HepG2 (cell line): Measurements from ENCODE around the gene SENP6. TPM values are rescaled to one million over a fixed set of nuclear protein-coding genes. Genes with fewer than 3 reads are reported as not detected.

ENCODE experiments used
- ATAC-seq: fragments of 200-7000 bp; cut with Tn5 transposase; 3 replicates; pipeline ENCODE4 v1.9.1; 2020; ENCODE audit warnings: mild to moderate bottlenecking, moderate library complexity
- BruUV-seq: library from RNA; stranded (reverse); fragments of 400-500 nt; replicated peaks from 2 replicates; lab custom pipeline; 2021; lab: Mats Ljungman, UMichigan
- CTCF ChIA-PET: fragments of 300-600 bp; formaldehyde crosslinking; extraction: SDS; loops from one replicate; lab custom pipeline; 2021; ENCODE audit warnings: low total read pairs, inconsistent platforms, low intra/inter-chr PET ratio; lab: Yijun Ruan, JAX
- POLR2A ChIA-PET: fragments of 350-600 bp; sonication (Branson Sonifier 250); formaldehyde crosslinking; loops from one replicate; lab custom pipeline; 2020; ENCODE audit warnings: antibody characterized with exemption, inconsistent platforms; lab: Yijun Ruan, JAX
- DNase-seq: peaks from one replicate; pipeline ENCODE4 v3.0.0-alpha.2; 2015; ENCODE audit warnings: low spot score
- FAIRE-seq: peaks from 3 replicates; lab custom pipeline; 2011; peaks lifted over from hg19 to GRCh38; lab: Jason Lieb, UNC
- H2AFZ ChIP-seq: one replicate; pipeline ENCODE4 v1.6.1; 2011; ENCODE audit warnings: low read length, inconsistent platforms
- H3K27ac ChIP-seq: fragments of 300-600 bp; 3 replicates; pipeline ENCODE4 v1.8.0; 2011; ENCODE audit warnings: mixed run types, mild to moderate bottlenecking, mixed read lengths, low read length, inconsistent platforms; ENCODE audit not compliant: insufficient read depth; ENCODE audit errors: extremely low read length
- H3K27me3 ChIP-seq, 2 experiments: fragments of 200-600 bp in 1 of 2; 2 replicates in 1 of 2; 3 replicates in 1 of 2; pipeline versions ENCODE4 v1.6.0 to v1.8.0; 2011; ENCODE audit warnings: low read length in 2 of 2, mild to moderate bottlenecking in 2 of 2, moderate library complexity in 2 of 2, inconsistent platforms in 1 of 2; ENCODE audit not compliant: insufficient read depth in 2 of 2, control insufficient read depth in 1 of 2
- H3K36me3 ChIP-seq, 2 experiments: fragments of 200-600 bp in 1 of 2; replicated peaks in 1 of 2; 2 replicates in 1 of 2; 3 replicates in 1 of 2; pipeline versions ENCODE4 v1.5.1 to v1.8.0; 2011; ENCODE audit warnings: low read length in 2 of 2, inconsistent platforms in 1 of 2; ENCODE audit not compliant: insufficient read depth in 2 of 2, control insufficient read depth in 1 of 2
- H3K4me1 ChIP-seq: 2 replicates; pipeline ENCODE4 v1.5.1; 2012; ENCODE audit warnings: low read length, inconsistent platforms; ENCODE audit not compliant: insufficient read depth
- H3K4me2 ChIP-seq: 2 replicates; pipeline ENCODE4 v1.6.0; 2011; ENCODE audit warnings: low read depth, low read length, inconsistent platforms
- H3K4me3 ChIP-seq, 3 experiments: fragments of 200-600 bp in 1 of 3; sonication (generic), shearing (Covaris generic) in 1 of 3; replicated peaks in 1 of 3; 2 replicates each; pipeline ENCODE4 v1.5.1; 2011 to 2016; ENCODE audit warnings: low read length in 3 of 3, inconsistent platforms in 2 of 3, low read depth in 2 of 3, mild to moderate bottlenecking in 2 of 3, control low read depth in 1 of 3, mixed read lengths in 1 of 3; ENCODE audit not compliant: insufficient read depth in 1 of 3
- H3K79me2 ChIP-seq: one replicate; pipeline ENCODE4 v1.6.1; 2011; ENCODE audit warnings: low read length, inconsistent platforms; ENCODE audit not compliant: insufficient read depth
- H3K9ac ChIP-seq: 2 replicates; pipeline ENCODE4 v1.6.0; 2011; ENCODE audit warnings: mild to moderate bottlenecking, low read depth, low read length, inconsistent platforms; ENCODE audit not compliant: insufficient read depth
- H3K9me3 ChIP-seq: 2 replicates; pipeline ENCODE4 v1.5.1; 2012; ENCODE audit warnings: mild to moderate bottlenecking, low read length
- H4K20me1 ChIP-seq: 2 replicates; pipeline ENCODE4 v1.6.0; 2011; ENCODE audit warnings: inconsistent platforms, mild to moderate bottlenecking, low read length, moderate library complexity; ENCODE audit not compliant: insufficient read depth
- AGO1 ChIP-seq: fragments of 200-400 bp; formaldehyde crosslinking; IDR thresholded peaks from 2 replicates; pipeline ENCODE4 v1.6.1; 2017; ENCODE audit warnings: mild to moderate bottlenecking, low read depth, low read length, moderate library complexity; ENCODE audit not compliant: poor library complexity, severe bottlenecking
- ATF4 ChIP-seq, 2 experiments: fragments of 450-650 bp in 1 of 2; sonication (generic) in 1 of 2; formaldehyde crosslinking; IDR thresholded peaks; 2 replicates each; pipeline versions ENCODE4 v1.5.0 to v1.8.0; 2020 to 2022; ENCODE audit warnings: mild to moderate bottlenecking in 1 of 2, missing genetic modification reagents in 1 of 2
- BATF2 ChIP-seq: sonication (generic); formaldehyde crosslinking; IDR thresholded peaks from 2 replicates; pipeline ENCODE4 v1.8.0; 2022; ENCODE audit warnings: mild to moderate bottlenecking, missing genetic modification reagents, moderate library complexity
- CBX5 ChIP-seq: sonication (generic); formaldehyde crosslinking; IDR thresholded peaks from 2 replicates; pipeline ENCODE4 v1.4.0; 2020; ENCODE audit warnings: missing genetic modification reagents, borderline replicate concordance
- CEBPB ChIP-seq: IDR thresholded peaks from 2 replicates; pipeline ENCODE4 v1.6.1; 2011; ENCODE audit warnings: low read depth, low read length, improper control_type of control experiment, borderline replicate concordance
- EP300 ChIP-seq, 3 experiments: sonication (generic) in 1 of 3; formaldehyde crosslinking in 1 of 3; IDR thresholded peaks; 2 replicates each; pipeline versions ENCODE4 v1.5.1 to v1.6.1; 2011 to 2020; ENCODE audit warnings: low read depth in 2 of 3, low read length in 2 of 3, borderline replicate concordance in 1 of 3, improper control_type of control experiment in 1 of 3, mild to moderate bottlenecking in 1 of 3, missing genetic modification reagents in 1 of 3, moderate library complexity in 1 of 3
- MAFF ChIP-seq: IDR thresholded peaks from 2 replicates; pipeline ENCODE4 v1.6.1; 2011; ENCODE audit warnings: low read depth, low read length, improper control_type of control experiment
- MAFK ChIP-seq, 2 experiments: IDR thresholded peaks in 1 of 2; conservative IDR thresholded peaks in 1 of 2; 2 replicates each; pipeline ENCODE4 v1.6.1; 2011; ENCODE audit warnings: improper control_type of control experiment in 2 of 2, low read length in 2 of 2
- ZBTB37 ChIP-seq: sonication (generic); formaldehyde crosslinking; IDR thresholded peaks from 2 replicates; pipeline ENCODE4 v1.4.0; 2020; ENCODE audit warnings: mild to moderate bottlenecking, missing genetic modification reagents
- ZGPAT ChIP-seq: IDR thresholded peaks from 2 replicates; pipeline ENCODE4 v1.6.1; 2016; ENCODE audit warnings: mild to moderate bottlenecking
- ZNF652 ChIP-seq: IDR thresholded peaks from 2 replicates; pipeline ENCODE4 v1.6.1; 2016; ENCODE audit warnings: low read depth, borderline replicate concordance
- ZNF672 ChIP-seq: sonication (generic); formaldehyde crosslinking; IDR thresholded peaks from 2 replicates; pipeline ENCODE4 v1.8.1; 2022; ENCODE audit warnings: missing genetic modification reagents
- ZSCAN31 ChIP-seq: sonication (generic); formaldehyde crosslinking; IDR thresholded peaks from 2 replicates; pipeline ENCODE4 v1.5.0; 2020; ENCODE audit warnings: low read depth, mild to moderate bottlenecking, missing genetic modification reagents
- WGBS: methylation state at CpG from one replicate; pipeline ENCODE4 v1.1.6; 2017; ENCODE audit warnings: low lambda C conversion rate; 5-methylcytosine and 5-hydroxymethylcytosine counted together
- in situ Hi-C: cut with HindIII; loops from 2 replicates; pipeline ENCODE4 v1.10.0; 2017; ENCODE audit warnings: low pct_unique_long_range_greater_than_20kb; ENCODE audit not compliant: extremely low pct_ligation_motif_present
- intact Hi-C: fragments of 100-400 bp; cut with micrococcal nuclease; formaldehyde crosslinking; loops from one replicate; pipeline ENCODE4 v1.10.0; 2022; ENCODE audit not compliant: unreplicated experiment
- polyA plus RNA-seq, 8 experiments: library from polyadenylated mRNA; depleted of rRNA in 3 of 8; stranded (reverse) in 7 of 8; unstranded in 1 of 8; fragments of >200 nt; fragmentation: Illumina TruSeq in 4 of 8; extraction: Trizol in 4 of 8; gene quantifications; 2 replicates each; pipeline versions ENCODE4 v1.2.1 to v1.2.3, GENCODE V29; 2011 to 2016; ENCODE audit warnings: low read depth in 4 of 8, missing spikeins in 1 of 8, mixed read lengths in 1 of 8; ENCODE audit not compliant: insufficient read depth in 1 of 8
- total RNA-seq, 5 experiments: library from RNA; depleted of rRNA; stranded (reverse); fragments of >200 nt; fragmentation: Illumina TruSeq; extraction: Trizol; gene quantifications; 2 replicates each; pipeline ENCODE4 v1.2.3, GENCODE V29; 2016; ENCODE audit warnings: low read depth in 1 of 5

SENP6 gene
- total and polyA plus RNA-seq, 2 of the 13 experiments (the other 11 are each of a cell fraction or from before 2014, with no cell fraction given): 21.9 to 50.1 TPM

- peak in 1 of 2 experiments; percentile 96; a peak in 2 of 4 replicates for TF ChIP-seq ATF4 (CRISPR knock-in tag; IDR thresholded peaks at IDR 0.05)
- no peak for TF ChIP-seq ZNF672 (CRISPR knock-in tag)
- peak; percentile 82 for TF ChIP-seq CEBPB
- TF ChIP-seq ZBTB37 (CRISPR knock-in tag): no peak
- TF ChIP-seq EP300 (IDR thresholded peaks at IDR 0.05; ENCODE audit: low read depth in 2 of 2, low read length in 2 of 2): peak in 1 of 2 experiments; percentile 26; a peak in 1 of 4 replicates
- no peak for TF ChIP-seq EP300 (CRISPR knock-in tag; IDR thresholded peaks at IDR 0.05; ENCODE audit: borderline replicate concordance)
These were observed 72.2 kb downstream of the SENP6 start (continued) for GRCh38 chr6:75673884-75674283.

GRCh38 chr6:75676377-75676776, 74.7 kb downstream of the SENP6 start:
- H3K27ac ChIP-seq: no peak overlapping the region
- ChIA-PET CTCF (no interaction called here), POLR2A (no interaction called here)
- BruUV-seq: no TSS peak
- no peaks in the 10 kb centered on the region; a peak in 1 of 5 replicates for H3K27me3 ChIP-seq
- no peak for TF ChIP-seq CBX5 (CRISPR knock-in tag)
- peak; percentile 26 to 53; a peak in 2 of 4 replicates for TF ChIP-seq MAFK (conservative IDR thresholded peaks at IDR 0.05 in 1 of 2, IDR thresholded peaks at IDR 0.05 in 1 of 2; ENCODE audit: low read length in 2 of 2)
- TF ChIP-seq MAFF: peak; percentile 53; the same call in 1 of the 2 replicates
- no peak for TF ChIP-seq AGO1
- TF ChIP-seq ZGPAT (CRISPR knock-in tag): no peak
- no peak for TF ChIP-seq BATF2
- no peak for TF ChIP-seq ZSCAN31 (CRISPR knock-in tag)
- TF ChIP-seq ZNF652 (CRISPR knock-in tag): no peak
- H3K9me3 ChIP-seq: no peaks in the 10 kb centered on the region
- no peak overlapping the region for H3K9ac ChIP-seq
- H3K36me3 ChIP-seq: peaks cover 11 to 52% of the 10 kb centered on the region in 2 experiments
- H3K4me2 ChIP-seq: no peak overlapping the region
- FAIRE-seq (no peak), ATAC-seq (no peak), DNase-seq (no peak)
- no peak overlapping the region for H3K4me3 ChIP-seq
- in situ Hi-C loops: no loop called here
- 0 out of 2 replicates have a peak, but pooled peaks cover 4% of the 10 kb centered on the region for H3K4me1 ChIP-seq
- H4K20me1 ChIP-seq: no peaks in the 10 kb centered on the region
- WGBS: 100% methylated on average over 1 of the region's 1 CpG
- intact Hi-C loops: no loop called here
- H3K79me2 ChIP-seq: no peaks in the 10 kb centered on the region
- H2AFZ ChIP-seq: no peak overlapping the region
